H1 (cell line): ENCODE measurements around the gene KRAS.

Experiments
- CBX8 ChIP-seq: fragments of 300-800, 300-1000 bp; sonication (generic); IDR thresholded peaks from 2 replicates; pipeline ENCODE4 v1.7.1; 2016; ENCODE audit warnings: low read depth, low read length, borderline replicate concordance
- CHD2 ChIP-seq: IDR thresholded peaks from 2 replicates; pipeline ENCODE4 v1.6.1; 2012; ENCODE audit warnings: low read length, improper control_type of control experiment
- EZH2 ChIP-seq: fragments of 200-600 bp; sonication (generic); IDR thresholded peaks from 2 replicates; pipeline ENCODE4 v1.7.1; 2012; ENCODE audit warnings: low read depth, mild to moderate bottlenecking, moderate library complexity, low read length, inconsistent platforms; ENCODE audit not compliant: severe bottlenecking
- FOSL1 ChIP-seq: IDR thresholded peaks from 2 replicates; pipeline ENCODE4 v1.6.1; 2011; ENCODE audit warnings: mild to moderate bottlenecking, low read depth, low read length, moderate library complexity; ENCODE audit not compliant: insufficient read depth
- TF ChIP-seq, protein P1 (sequence below), 3 experiments: IDR thresholded peaks; 1 replicate in 2 of 3; 2 replicates in 1 of 3; pipeline versions ENCODE4 v1.5.1 to v1.6.1; 2011; ENCODE audit warnings: low read length in 3 of 3, mild to moderate bottlenecking in 3 of 3, inconsistent platforms in 2 of 3, low read depth in 1 of 3, moderate library complexity in 1 of 3; ENCODE audit not compliant: insufficient read depth in 1 of 3; ENCODE audit errors: control extremely low read depth in 1 of 3

DNA sequence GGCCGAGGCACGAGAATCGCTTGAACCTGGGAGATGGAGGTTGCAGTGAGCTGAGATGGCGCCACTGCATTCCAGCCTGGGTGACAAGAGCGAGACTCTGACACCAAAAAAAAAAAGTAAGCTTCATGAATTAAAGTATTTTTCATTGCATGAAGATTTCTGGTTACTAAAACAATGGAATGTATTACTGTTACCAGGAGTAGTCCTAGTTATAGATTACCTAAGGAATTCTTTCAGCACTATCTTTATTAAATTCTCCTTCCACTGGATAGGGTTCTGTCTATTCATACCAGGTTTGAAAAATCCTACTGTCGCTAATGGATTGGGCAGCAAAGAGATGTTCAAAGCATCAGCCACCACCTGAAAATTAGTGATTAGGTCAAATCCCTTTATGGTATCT lies 43.3 kb downstream of the KRAS start:
- TF ChIP-seq, protein P1, sequence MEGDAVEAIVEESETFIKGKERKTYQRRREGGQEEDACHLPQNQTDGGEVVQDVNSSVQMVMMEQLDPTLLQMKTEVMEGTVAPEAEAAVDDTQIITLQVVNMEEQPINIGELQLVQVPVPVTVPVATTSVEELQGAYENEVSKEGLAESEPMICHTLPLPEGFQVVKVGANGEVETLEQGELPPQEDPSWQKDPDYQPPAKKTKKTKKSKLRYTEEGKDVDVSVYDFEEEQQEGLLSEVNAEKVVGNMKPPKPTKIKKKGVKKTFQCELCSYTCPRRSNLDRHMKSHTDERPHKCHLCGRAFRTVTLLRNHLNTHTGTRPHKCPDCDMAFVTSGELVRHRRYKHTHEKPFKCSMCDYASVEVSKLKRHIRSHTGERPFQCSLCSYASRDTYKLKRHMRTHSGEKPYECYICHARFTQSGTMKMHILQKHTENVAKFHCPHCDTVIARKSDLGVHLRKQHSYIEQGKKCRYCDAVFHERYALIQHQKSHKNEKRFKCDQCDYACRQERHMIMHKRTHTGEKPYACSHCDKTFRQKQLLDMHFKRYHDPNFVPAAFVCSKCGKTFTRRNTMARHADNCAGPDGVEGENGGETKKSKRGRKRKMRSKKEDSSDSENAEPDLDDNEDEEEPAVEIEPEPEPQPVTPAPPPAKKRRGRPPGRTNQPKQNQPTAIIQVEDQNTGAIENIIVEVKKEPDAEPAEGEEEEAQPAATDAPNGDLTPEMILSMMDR (IDR thresholded peaks at IDR 0.05; ENCODE audit: control extremely low read depth in 1 of 3, insufficient read depth in 1 of 3, low read depth in 1 of 3, low read length in 3 of 3): no peak
- TF ChIP-seq CBX8 (no peak), EZH2 (no peak), FOSL1 (no peak), CHD2 (no peak)
